HepG2 (cell line): Measurements from ENCODE around the gene EPDR1. TPM values are rescaled to one million over a fixed set of nuclear protein-coding genes. Genes with fewer than 3 reads are reported as not detected.

ENCODE experiments used
- AFF4 ChIP-seq: sonication (generic); formaldehyde crosslinking; IDR thresholded peaks from 2 replicates; pipeline ENCODE4 v1.4.0; 2020; ENCODE audit warnings: missing genetic modification reagents
- FOXK2 ChIP-seq: fragments of 450-650 bp; IDR thresholded peaks from 2 replicates; pipeline ENCODE4 v1.6.1; 2016
- HDAC1 ChIP-seq: sonication (generic); formaldehyde crosslinking; IDR thresholded peaks from 2 replicates; pipeline ENCODE4 v1.5.1; 2020; ENCODE audit warnings: mild to moderate bottlenecking, missing genetic modification reagents
- HNRNPUL1 ChIP-seq: fragments of 200-400 bp; formaldehyde crosslinking; IDR thresholded peaks from 2 replicates; pipeline ENCODE4 v1.6.1; 2017; ENCODE audit warnings: low read depth, mild to moderate bottlenecking, low read length, moderate library complexity
- HOXA9 ChIP-seq: sonication (generic); formaldehyde crosslinking; IDR thresholded peaks from 2 replicates; pipeline ENCODE4 v1.8.1; 2022; ENCODE audit warnings: missing genetic modification reagents, mild to moderate bottlenecking, moderate library complexity, borderline replicate concordance
- IRF2 ChIP-seq: IDR thresholded peaks from 2 replicates; pipeline ENCODE4 v1.6.1; 2018; ENCODE audit warnings: missing genetic modification reagents, missing compliant biosample characterization
- IRX3 ChIP-seq: sonication (generic); formaldehyde crosslinking; IDR thresholded peaks from 2 replicates; pipeline ENCODE4 v1.8.1; 2023; ENCODE audit warnings: mild to moderate bottlenecking, low read depth, missing genetic modification reagents, borderline replicate concordance
- NONO ChIP-seq, 2 experiments: fragments of 450-650 bp in 1 of 2; sonication (generic) in 1 of 2; formaldehyde crosslinking in 1 of 2; IDR thresholded peaks in 1 of 2; conservative IDR thresholded peaks in 1 of 2; 2 replicates each; pipeline versions ENCODE4 v1.6.1 to v1.8.0; 2017 to 2022; ENCODE audit warnings: mild to moderate bottlenecking in 1 of 2, missing genetic modification reagents in 1 of 2, moderate library complexity in 1 of 2
- NR2C2 ChIP-seq: sonication (generic); formaldehyde crosslinking; IDR thresholded peaks from 2 replicates; pipeline ENCODE4 v1.4.0; 2020; ENCODE audit warnings: missing genetic modification reagents, mild to moderate bottlenecking, moderate library complexity, borderline replicate concordance
- RNF2 ChIP-seq: fragments of 450-650 bp; conservative IDR thresholded peaks from 2 replicates; pipeline ENCODE4 v1.6.1; 2016; ENCODE audit warnings: low read depth
- SRSF9 ChIP-seq: fragments of 200-400 bp; formaldehyde crosslinking; IDR thresholded peaks from 2 replicates; pipeline ENCODE4 v1.6.1; 2018; ENCODE audit warnings: borderline replicate concordance, mild to moderate bottlenecking, low read depth, low read length; ENCODE audit not compliant: insufficient read depth, poor library complexity, severe bottlenecking
- TEF ChIP-seq: sonication (generic); formaldehyde crosslinking; IDR thresholded peaks from 2 replicates; pipeline ENCODE4 v1.5.0; 2020; ENCODE audit warnings: missing genetic modification reagents
- ZBTB44 ChIP-seq: sonication (generic); formaldehyde crosslinking; IDR thresholded peaks from 2 replicates; pipeline ENCODE4 v1.4.0; 2020; ENCODE audit warnings: missing genetic modification reagents
- ZFX ChIP-seq: sonication (generic); formaldehyde crosslinking; IDR thresholded peaks from 2 replicates; pipeline ENCODE4 v1.4.0; 2020; ENCODE audit warnings: mild to moderate bottlenecking, low read depth, missing genetic modification reagents, moderate library complexity
- ZNF24 ChIP-seq: fragments of 450-650 bp; IDR thresholded peaks from 2 replicates; pipeline ENCODE4 v1.6.1; 2017; ENCODE audit warnings: antibody characterized with exemption, mild to moderate bottlenecking
- ZNF256 ChIP-seq: sonication (generic); formaldehyde crosslinking; conservative IDR thresholded peaks from 2 replicates; pipeline ENCODE4 v1.4.0; 2020; ENCODE audit warnings: missing genetic modification reagents
- ZNF589 ChIP-seq: sonication (generic); formaldehyde crosslinking; conservative IDR thresholded peaks from 2 replicates; pipeline ENCODE4 v1.8.0; 2022; ENCODE audit warnings: mild to moderate bottlenecking, moderate library complexity, missing genetic modification reagents
- ZNF816 ChIP-seq: sonication (generic); formaldehyde crosslinking; IDR thresholded peaks from 2 replicates; pipeline ENCODE4 v1.8.0; 2022; ENCODE audit warnings: missing genetic modification reagents, mild to moderate bottlenecking, borderline replicate concordance
- ZZZ3 ChIP-seq: sonication (generic); formaldehyde crosslinking; IDR thresholded peaks from 2 replicates; pipeline ENCODE4 v1.4.0; 2020; ENCODE audit warnings: missing genetic modification reagents, mild to moderate bottlenecking, borderline replicate concordance
- polyA plus RNA-seq, 8 experiments: library from polyadenylated mRNA; depleted of rRNA in 3 of 8; stranded (reverse) in 7 of 8; unstranded in 1 of 8; fragments of >200 nt; fragmentation: Illumina TruSeq in 4 of 8; extraction: Trizol in 4 of 8; gene quantifications; 2 replicates each; pipeline versions ENCODE4 v1.2.1 to v1.2.3, GENCODE V29; 2011 to 2016; ENCODE audit warnings: low read depth in 4 of 8, missing spikeins in 1 of 8, mixed read lengths in 1 of 8; ENCODE audit not compliant: insufficient read depth in 1 of 8
- total RNA-seq, 5 experiments: library from RNA; depleted of rRNA; stranded (reverse); fragments of >200 nt; fragmentation: Illumina TruSeq; extraction: Trizol; gene quantifications; 2 replicates each; pipeline ENCODE4 v1.2.3, GENCODE V29; 2016; ENCODE audit warnings: low read depth in 1 of 5
- TF ChIP-seq, protein P1 (sequence below), 2 experiments: fragments of 450-650 bp in 1 of 2; sonication (generic) in 1 of 2; formaldehyde crosslinking; IDR thresholded peaks; 2 replicates each; pipeline versions ENCODE4 v1.5.0 to v1.8.0; 2020 to 2022; ENCODE audit warnings: mild to moderate bottlenecking in 1 of 2, missing genetic modification reagents in 1 of 2

EPDR1 gene
- total and polyA plus RNA-seq, 2 of the 13 experiments (the other 11 are each of a cell fraction or from before 2014, with no cell fraction given): 38.3 to 50.2 TPM

DNA sequence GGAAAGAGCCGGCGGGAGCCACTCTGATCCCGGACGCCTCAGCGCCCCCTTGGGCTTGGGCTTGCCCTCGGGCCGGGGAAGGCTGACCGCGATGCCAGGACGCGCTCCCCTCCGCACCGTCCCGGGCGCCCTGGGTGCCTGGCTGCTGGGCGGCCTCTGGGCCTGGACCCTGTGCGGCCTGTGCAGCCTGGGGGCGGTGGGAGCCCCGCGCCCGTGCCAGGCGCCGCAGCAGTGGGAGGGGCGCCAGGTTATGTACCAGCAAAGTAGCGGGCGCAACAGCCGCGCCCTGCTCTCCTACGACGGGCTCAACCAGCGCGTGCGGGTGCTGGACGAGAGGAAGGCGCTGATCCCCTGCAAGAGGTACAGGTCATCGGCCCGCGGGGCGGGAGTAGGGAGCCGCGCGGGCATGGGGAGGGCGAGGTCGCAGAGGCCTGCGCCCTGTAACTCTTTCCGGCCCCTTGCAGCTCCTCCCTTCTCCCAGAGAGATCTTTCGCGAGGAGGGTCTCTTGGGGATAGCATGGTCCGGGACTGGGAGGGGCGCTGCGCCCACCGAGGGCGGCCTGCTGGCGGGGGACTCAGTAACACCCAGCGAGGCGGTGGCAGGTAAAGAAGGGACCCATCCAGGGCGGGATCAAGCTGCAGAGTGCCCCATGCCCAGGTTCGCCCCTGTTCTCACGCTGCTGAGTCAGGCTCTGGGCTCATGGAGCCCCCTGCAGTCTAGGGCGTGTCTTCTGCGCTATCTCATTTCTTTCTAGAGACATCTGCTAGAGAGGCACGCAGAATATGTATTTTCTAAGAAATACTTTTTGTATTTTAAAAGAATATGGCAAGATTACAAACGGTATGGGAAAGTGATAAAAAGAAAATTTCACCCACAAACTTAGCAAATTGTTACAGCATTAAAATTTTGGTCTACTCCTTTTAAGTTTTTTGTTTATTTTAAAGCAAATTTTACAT is 687 bp downstream of the EPDR1 start (continued):
- TF ChIP-seq ZZZ3 (no peak), FOXK2 (no peak), HDAC1 (peak; percentile 39; the same call in 1 of the 2 replicates), SRSF9 (no peak), TEF (CRISPR knock-in tag) (0 out of 2 replicates have a peak, but pooled peaks have one; percentile 26), ZNF256 (CRISPR knock-in tag) (peak; percentile 48; the same call in 1 of the 2 replicates), IRX3 (CRISPR knock-in tag) (peak; percentile 77; the same call in 1 of the 2 replicates), ZNF816 (CRISPR knock-in tag) (0 out of 2 replicates have a peak, but pooled peaks have one; percentile 29), RNF2 (0 out of 2 replicates have a peak, but pooled peaks have one; percentile 28), HNRNPUL1 (no peak), ZBTB44 (CRISPR knock-in tag) (no peak), ZNF24 (no peak), HOXA9 (CRISPR knock-in tag) (0 out of 2 replicates have a peak, but pooled peaks have one; percentile 53), AFF4 (no peak), NR2C2 (CRISPR knock-in tag) (peak; percentile 71; the same call in 1 of the 2 replicates), NONO (IDR thresholded peaks at IDR 0.05) (no peak), NONO (CRISPR knock-in tag; conservative IDR thresholded peaks at IDR 0.05) (no peak), ZNF589 (CRISPR knock-in tag) (no peak; the same call in 1 of the 2 replicates), ZFX (CRISPR knock-in tag) (peak; percentile 95), IRF2 (CRISPR knock-in tag) (peak; percentile 9; the same call in 1 of the 2 replicates)
- TF ChIP-seq, protein P1, sequence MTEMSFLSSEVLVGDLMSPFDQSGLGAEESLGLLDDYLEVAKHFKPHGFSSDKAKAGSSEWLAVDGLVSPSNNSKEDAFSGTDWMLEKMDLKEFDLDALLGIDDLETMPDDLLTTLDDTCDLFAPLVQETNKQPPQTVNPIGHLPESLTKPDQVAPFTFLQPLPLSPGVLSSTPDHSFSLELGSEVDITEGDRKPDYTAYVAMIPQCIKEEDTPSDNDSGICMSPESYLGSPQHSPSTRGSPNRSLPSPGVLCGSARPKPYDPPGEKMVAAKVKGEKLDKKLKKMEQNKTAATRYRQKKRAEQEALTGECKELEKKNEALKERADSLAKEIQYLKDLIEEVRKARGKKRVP (CRISPR knock-in tag; IDR thresholded peaks at IDR 0.05): no peak
